ENCODE measurements around the gene SEPTIN12.
"Not testable (repeated sequence)": the region's sequence is repeated elsewhere in the genome, so short reads cannot be mapped to it uniquely, and the experiment has no call there.

The SEPTIN12 gene

DNA sequence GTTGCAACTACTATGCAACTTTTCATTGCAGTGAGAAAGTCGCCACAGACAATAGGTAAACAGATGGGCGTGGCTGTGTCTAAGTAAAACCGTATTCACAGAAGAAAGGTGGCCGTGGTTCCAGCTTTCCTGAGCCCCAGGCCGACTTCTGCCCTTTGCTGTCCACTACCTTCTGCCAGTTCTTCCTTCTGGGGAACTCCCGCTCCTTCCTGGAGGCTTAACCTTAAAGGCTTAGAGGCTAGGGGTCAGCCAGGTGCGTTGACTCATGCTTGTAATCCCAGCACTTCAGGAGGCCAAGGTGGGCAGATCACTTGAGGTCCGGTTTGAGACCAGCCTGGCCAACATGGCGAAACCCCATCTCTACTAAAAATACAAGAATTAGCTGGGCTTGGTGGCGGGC, 2.1 kb upstream of the SEPTIN12 start:
- TF ChIP-seq, protein P1, sequence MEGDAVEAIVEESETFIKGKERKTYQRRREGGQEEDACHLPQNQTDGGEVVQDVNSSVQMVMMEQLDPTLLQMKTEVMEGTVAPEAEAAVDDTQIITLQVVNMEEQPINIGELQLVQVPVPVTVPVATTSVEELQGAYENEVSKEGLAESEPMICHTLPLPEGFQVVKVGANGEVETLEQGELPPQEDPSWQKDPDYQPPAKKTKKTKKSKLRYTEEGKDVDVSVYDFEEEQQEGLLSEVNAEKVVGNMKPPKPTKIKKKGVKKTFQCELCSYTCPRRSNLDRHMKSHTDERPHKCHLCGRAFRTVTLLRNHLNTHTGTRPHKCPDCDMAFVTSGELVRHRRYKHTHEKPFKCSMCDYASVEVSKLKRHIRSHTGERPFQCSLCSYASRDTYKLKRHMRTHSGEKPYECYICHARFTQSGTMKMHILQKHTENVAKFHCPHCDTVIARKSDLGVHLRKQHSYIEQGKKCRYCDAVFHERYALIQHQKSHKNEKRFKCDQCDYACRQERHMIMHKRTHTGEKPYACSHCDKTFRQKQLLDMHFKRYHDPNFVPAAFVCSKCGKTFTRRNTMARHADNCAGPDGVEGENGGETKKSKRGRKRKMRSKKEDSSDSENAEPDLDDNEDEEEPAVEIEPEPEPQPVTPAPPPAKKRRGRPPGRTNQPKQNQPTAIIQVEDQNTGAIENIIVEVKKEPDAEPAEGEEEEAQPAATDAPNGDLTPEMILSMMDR (IDR thresholded peaks at IDR 0.05; ENCODE audit: extremely low read depth, missing control alignments): no peak
- no peak for DNase-seq (ENCODE audit: low spot score)

- no peak for DNase-seq (ENCODE audit: low spot score)
- TF ChIP-seq, protein P1 (IDR thresholded peaks at IDR 0.05; ENCODE audit: extremely low read depth, missing control alignments): no peak
Observed at GRCh38 chr16:4788910-4789309, 765 bp upstream of the SEPTIN12 start.

DNA sequence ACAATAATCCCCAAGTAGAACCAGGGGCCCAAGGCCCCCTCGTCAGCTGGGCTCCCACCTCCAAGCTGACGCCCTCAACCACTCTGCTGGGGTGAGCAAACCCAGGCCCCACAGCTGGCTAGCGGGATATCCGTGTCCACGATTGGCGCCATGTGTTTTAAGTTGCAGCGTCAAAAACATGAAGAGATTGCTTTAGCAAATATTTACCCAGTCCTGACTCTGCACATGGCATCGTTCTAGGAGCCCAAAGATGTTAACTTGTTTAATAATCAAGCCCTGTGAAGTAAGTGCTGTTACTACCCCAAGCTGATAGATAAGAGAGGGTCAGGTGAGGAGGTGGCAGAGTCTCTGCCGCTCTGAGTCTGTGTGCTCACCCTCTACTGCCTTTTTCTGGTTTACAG, 344 bp upstream of the SEPTIN12 start:
- DNase-seq (ENCODE audit: low spot score): no peak
- TF ChIP-seq, protein P1 (IDR thresholded peaks at IDR 0.05; ENCODE audit: extremely low read depth, missing control alignments): no peak

- DNase-seq (ENCODE audit: low spot score): no peak
- TF ChIP-seq, protein P1 (IDR thresholded peaks at IDR 0.05; ENCODE audit: extremely low read depth, missing control alignments): no peak
Observed at GRCh38 chr16:4787068-4787467, 1.1 kb downstream of the SEPTIN12 start.

DNA sequence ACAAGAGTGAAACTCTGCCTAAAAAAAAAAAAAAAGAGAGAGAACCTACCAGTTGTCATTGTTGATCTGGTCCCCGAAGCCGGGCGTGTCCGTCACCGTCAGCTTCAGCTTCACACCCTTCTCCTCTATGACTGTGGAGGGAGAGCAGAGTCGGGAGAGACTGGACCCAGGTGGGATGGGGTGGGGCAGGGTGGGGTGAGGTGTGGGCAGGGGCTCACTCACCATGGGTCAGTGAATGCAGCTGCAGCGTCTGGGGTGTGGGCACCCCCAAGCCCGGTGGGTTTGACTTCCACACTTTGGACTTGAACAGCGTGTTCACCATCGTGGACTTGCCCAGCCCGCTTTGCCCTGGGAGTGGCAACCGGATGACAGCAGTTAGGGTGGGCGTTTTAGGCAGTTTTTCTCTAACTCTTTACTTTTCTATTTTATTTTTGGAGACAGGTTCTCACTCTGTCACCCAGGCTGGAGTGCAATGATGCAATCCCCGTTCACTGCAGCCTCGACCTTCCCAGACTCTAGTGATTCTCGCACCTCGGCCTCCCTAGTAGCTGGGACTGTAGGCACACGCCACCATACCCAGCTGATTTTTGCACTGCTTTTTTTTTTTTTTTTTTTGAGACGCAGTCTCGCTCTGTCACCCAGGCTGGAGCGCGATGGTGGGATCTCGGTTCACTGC, 2.2 kb downstream of the SEPTIN12 start:
- TF ChIP-seq, protein P1 (IDR thresholded peaks at IDR 0.05; ENCODE audit: extremely low read depth, missing control alignments): no peak
- DNase-seq (ENCODE audit: low spot score): no peak

DNA sequence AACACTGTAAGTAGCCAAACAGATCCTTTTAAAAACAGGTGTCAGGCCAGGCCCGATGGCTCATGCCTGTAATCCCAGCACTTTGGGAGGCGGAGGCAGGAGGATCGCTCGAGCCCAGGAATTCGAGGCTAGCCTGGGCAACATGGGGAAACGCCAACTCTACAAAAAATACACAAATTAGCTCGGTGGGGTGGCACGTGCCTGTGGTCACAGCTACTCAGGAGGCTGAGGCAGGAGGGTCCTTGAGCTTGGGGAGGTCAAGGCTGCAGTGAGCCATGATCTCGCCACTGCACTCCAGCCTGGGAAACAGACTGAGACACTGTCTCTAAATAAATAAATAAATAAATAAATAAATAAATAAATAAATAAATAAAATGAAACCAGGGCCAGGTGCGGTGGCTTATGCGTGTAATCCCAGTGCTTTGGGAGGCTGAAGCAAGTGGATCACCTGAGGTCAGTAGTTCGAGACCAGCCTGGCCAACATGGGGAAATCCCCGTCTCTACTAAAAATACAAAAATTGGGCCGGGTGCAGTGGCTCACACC, 3.6 kb downstream of the SEPTIN12 start:
- not testable (repeated sequence) for DNase-seq (ENCODE audit: low spot score)

GRCh38 chr16:4783951-4784336, 4.2 kb downstream of the SEPTIN12 start:
- TF ChIP-seq, protein P1 (IDR thresholded peaks at IDR 0.05; ENCODE audit: extremely low read depth, missing control alignments): no peak
- DNase-seq (ENCODE audit: low spot score): no peak
